Limb (tissue), 2 donors: ENCODE measurements around the gene ANO9.
"Not testable (repeated sequence)": the region's sequence is repeated elsewhere in the genome, so short reads cannot be mapped to it uniquely, and the experiment has no call there.

ENCODE experiments used
- DNase-seq, 2 donors: peaks; one replicate each; pipeline ENCODE4 v3.0.0-alpha.2; 2016; ENCODE audit errors: extremely low spot score in 2 of 2

Gene ANO9

DNA sequence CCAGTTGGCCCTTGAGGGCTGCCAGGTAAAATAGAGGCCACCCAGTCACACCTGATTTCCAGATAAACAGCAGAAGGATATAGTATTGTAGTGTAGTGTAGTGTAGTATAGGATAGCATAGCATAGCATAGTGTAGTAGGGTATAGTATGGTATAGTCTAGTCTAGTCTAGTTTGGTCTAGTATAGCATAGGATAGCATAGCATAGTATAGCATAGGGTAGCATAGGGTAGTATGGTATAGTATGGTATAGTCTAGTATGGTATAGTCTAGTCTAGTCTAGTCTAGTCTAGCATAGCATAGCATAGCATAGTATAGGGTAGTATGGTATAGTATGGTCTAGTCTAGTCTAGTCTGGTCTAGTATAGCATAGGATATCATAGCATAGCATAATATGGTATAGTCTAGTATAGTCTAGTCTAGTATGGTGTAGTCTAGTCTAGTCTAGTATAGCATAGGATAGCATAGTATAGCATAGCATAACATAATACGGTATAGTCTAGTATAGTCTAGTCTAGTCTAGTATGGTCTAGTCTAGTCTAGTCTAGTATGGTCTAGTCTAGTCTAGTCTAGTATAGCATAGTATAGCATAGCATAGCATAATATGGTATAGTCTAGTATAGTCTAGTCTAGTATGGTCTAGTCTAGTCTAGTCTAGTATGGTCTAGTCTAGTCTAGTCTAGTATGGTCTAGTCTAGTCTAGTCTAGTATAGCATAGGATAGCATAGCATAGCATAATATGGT lies 6.6 kb downstream of the ANO9 start:
- DNase-seq, result not testable (repeated sequence)

DNA sequence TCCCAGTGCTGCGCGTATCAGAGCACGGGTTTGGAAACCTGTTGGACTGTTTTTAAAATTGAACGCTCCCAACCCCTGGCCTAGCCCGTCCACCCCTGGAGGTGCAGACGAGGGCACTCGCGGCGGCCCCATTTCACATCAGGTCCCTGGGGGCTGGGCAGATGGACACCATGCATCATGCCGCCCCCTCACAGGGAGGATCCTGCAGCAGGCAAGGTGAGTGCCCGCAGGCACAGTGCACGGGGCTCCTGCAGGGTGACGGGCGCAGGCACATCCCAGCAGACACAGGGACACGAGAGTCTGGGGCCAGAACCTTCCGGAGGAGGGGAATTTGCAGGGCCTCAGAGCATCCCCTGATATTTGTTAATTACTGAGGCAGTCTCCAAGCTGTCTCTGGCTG lies 7.3 kb downstream of the ANO9 start:
- no peak for DNase-seq

DNA sequence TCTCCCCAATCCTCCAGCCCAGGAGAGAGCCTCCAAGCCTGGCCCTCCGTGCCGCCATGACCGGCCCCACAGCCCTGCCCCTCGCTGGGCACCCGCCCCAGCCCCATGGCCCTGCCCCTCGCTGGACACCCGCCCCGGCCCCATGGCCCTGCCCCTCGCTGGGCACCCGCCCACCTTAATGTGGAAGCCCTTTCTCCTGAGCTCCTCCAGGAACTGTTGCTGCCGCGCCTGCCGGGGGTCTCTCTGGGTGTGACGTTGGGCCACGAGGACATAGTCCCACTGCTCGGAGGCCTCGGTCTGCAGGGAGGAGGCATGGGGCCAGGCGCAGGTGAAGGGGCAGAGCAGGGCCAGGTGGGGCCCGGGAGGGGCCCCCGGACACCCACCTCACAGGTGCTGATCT lies 8.2 kb downstream of the ANO9 start:
- no peak for DNase-seq

DNA sequence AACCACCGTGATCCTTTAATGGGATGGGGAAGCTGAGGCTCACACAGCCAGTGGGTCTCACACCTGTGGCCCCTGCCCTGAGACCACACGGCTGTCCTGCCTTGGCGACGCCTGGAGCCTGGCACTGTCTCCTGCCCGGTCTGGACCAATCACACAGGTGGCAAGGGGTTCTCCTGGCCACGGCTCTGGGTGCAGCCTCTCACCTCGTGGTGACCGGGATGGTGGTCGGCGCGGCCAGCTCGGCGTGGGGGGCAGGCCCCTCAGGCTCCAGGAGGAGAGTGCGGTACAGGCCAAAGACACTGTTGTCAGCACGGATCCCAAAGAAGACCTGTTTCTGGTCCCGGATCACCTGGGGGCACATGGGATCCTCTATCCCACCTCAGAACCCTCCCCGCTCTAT lies 8.7 kb downstream of the ANO9 start:
- no peak for DNase-seq

DNA sequence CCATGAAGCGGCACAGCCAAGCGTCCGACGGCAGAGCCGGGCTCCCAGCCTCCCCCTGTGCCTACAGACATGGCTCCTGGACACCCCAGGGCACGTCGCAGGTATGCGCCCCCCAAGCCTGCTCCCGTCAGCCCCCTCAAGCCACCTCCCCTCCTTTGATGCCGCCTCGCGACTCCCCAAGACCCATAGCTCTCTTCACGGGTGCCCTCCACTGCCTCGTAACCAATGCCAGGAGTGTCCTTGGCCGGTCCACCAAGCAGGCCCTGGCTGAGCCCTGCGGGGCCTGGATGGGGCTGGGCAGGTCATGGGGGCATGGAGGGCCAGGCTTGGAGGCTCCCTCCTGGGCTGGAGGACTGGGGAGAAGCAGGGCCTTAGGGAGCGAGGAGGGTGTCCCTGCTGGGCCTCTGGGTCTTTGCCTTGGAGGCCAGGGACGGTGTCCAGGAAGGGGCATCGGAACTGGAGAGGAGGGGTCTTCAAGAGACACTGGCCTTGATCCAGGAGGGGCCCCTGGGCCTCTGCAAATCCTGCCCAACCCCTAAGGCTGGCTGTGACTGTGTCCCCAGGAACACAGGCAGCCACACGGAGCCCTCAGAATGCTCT lies 9.2 kb downstream of the ANO9 start:
- DNase-seq, result no peak

DNA sequence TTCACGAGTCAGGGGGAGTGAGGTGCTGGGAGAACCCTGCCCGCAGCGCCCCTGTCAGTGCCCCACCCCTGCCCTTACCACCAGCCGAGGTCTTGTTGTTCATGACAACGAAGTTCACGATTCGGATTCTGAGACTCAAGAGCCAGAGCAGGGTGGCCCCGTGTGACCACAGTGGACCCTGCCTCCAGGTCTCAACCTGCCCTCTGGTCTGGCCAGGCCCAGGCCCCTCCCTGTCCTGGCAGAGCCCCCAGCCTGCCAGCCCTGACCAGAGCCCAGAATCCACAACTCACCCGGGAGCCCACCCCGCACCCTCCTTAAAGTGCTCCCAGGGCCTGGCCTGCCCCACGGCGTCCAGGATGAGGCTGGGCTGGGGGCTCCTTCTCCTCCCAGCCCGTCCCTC lies 9.9 kb downstream of the ANO9 start:
- no peak for DNase-seq

DNA sequence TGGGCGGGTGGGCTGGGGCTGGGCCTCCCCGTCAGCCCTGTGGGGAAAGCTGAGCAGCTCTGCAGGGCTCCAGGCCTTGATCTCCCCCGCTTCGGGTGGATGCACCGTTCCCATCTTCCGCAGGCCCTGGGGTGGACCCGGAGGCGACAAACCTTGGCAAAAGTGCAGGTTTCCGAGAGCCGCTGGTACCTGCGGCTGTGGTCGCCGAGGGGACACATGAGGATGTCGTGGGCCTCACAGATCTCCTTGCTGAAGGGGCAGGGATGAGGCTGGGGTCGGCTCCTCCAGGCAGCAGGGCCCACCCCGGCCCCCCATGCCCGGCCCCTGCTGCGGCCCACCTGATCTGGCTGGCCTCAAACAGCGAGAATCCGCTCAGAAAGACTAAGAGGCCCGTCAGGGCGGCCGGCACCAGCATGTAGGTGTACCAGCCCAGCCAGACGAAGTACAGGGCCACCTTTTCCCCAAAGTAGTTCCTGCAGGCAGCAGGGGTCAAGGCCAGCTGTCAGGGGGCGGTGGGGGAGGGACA lies 11.8 kb downstream of the ANO9 start:
- DNase-seq, result no peak

DNA sequence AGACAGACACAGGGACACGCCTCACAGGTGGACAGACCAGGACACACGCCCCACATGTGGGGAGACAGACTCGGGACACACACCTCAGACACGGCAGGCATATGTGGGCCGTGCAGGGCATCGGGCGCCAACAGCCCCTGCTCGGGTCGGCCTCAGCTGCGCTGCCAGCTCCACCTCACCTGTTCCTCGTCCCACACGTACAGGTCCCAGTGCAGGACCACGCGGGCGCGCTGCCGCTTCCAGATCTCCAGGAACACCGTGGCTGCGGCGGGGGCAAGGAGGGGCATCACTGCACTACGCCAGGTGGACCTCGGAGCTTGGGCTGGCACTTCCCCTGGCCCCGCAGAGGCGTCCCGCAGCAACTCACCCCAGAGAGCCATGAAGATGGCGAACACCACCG lies 12.4 kb downstream of the ANO9 start:
- DNase-seq, result no peak

DNA sequence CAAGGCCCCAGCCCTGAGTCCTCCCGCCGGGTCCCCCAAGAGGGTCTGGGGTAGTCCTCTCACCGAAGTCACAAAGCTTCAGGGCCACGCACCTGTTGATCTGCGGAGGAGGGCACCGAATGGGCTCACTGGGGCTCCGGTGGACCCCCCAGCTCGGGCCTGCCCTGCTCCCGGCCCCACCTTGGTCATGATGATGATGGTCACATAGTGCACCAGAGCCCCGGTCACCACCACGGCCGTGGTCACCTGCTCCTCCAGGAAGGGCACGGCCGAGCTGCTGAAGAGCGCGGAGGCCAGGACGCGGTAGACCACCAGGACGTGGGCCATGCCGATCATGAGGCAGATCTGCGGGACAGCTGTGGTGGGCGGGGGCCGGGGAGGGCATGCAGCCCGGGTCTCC lies 13.5 kb downstream of the ANO9 start:
- no peak for DNase-seq

DNA sequence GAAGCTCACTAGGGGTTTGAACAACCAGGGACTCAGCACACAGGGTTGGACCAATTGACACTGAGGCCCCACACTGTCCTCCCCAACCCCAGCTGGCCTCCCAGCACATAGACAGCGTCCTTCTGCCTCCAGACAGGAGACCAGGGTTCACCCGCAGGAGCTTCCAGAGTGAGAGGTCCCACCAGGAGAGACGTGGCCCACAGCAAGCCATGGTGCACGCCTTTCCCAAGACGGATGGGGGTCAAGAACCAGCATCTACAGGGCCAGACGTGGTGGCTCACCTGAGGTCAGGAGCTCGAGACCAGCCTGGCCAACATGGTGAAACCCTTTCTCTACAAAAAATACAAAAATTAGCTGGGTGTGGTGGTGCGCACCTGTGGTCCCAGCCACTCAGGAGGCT lies 15.0 kb downstream of the ANO9 start:
- DNase-seq, result no peak

DNA sequence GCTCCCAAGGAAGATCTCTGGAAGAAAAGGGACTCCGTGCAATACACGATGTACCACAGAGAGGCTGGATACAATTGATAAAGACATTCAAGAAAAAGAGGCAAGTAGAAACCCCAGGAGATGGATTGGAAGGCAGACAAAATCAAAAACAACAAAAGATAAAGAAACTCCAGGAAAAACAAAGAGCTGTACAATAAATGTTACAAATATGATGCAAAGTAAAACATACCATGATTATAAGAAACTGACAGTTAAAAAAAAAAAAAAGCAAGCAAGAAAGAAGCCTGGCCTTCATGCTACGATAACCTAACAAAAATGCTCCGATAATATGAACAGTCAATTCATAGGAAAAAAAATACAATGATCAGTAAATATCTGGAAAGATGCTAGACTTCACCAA lies 16.5 kb downstream of the ANO9 start:
- DNase-seq, result no peak

DNA sequence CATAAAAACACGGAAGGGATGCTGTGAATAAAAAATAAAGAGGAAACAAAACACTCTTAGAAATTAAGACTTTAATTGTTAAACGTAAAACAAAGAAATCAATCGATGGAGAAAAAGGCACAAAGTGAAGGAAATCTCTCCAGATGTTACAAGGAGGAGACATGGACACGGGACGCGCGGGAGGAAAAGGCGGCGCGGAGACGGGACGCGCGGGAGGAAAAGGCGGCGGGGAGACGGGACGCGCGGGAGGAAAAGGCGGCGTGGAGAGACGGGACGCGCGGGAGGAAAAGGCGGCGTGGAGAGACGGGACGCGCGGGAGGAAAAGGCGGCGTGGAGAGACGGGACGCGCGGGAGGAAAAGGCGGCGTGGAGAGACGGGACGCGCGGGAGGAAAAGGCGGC lies 17.0 kb downstream of the ANO9 start:
- not testable (repeated sequence) for DNase-seq

DNA sequence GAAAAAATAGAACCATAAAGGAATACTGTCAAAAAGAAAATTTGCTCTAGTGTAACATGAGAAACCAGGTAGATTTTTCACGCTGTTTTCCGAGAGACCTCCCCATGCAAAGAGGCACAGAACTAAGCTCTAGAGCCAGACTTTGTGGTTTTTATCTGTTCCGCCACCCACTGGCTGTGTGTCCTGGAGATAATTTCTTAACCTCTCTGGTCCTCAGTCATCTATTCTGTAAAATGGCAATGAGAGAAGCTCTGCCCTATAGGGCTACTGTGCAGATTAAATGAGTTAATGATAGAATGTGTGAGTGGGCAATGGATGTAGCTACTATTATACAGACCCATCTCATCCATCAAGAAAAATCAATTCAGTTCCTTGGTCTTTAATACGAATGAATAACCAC lies 17.6 kb downstream of the ANO9 start:
- no peak for DNase-seq

DNA sequence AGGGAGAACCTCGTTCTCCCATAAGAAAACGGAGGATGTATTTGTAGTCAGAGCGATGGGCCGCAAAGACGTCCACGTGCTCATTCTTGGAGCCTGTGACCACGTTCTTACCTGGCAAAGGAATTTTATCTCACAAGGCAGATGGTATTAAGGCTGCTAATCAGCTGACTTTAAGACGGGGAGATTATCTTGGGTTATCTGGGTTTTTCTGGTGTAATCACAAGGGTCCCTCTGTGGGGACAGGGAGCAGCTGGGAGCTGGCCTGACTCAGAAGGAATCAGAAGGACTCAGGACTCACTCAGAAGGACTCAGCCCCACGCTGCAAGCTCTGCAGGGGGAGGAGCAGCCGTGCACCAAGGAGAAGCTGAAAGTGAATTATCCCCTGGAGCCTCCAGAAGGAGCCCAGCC lies 19.6 kb downstream of the ANO9 start:
- no peak for DNase-seq

DNA sequence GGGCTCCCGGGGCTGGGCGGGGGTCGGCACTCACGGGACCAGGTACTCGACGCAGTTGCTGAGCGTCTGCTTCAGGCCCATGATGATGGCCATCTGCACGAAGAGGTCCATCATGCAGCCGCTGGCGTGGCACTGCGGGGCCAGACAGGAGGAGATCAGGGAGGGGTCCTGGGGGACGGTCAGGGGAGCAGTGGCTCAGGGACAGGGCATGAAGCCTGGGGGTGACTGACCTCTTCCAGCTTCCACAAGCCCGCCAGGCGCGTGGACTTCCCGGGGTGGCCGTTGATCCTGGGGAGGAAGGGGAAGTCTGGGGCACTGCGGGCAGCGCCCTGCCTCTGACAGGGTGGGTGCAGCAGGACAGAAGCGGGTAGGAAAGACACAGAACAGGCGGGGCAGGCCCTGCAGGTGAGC lies 20.9 kb downstream of the ANO9 start:
- DNase-seq, result no peak

DNA sequence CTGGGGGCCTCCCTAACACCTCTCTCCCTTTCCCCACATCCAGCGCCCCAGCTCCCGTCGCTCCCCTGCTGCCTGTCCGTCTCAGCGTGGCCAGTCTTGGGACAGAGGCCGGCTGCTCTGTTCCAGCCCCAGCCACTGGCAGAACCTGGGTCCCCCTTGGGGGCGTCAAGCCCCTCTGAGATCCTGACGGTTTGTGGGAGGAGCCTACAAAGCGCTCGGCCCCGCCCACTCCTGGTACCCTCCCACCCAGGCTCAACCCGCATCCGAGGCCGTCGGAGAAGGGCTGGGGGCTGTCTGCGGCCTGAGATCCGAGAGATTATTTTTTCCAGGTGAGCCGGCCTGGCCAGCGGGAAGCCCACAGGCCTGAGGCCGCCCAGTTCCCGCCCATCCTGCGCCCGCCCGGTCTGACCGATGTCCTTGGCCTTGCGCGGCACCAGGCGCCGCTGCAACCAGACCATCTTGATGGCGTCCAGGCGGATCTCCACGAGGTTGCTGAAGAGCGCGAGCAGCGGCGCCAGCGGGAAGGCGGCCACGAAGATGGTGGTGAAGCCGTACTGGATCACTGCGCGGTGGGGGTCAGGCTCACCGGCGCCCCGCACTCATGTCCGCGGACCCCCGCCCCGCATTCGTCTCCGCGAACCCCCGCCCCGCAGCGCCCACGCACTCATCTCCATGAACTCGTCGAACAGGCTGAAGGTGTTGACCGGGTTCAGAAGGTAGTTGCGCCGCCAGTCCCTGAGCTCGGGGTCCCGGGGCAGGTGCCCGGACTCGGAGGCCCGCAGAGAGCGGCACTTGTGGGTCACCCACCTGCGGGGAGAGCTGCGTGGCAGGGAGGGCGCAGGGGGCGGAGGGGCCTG lies 21.5 kb downstream of the ANO9 start:
- DNase-seq, result no peak

DNA sequence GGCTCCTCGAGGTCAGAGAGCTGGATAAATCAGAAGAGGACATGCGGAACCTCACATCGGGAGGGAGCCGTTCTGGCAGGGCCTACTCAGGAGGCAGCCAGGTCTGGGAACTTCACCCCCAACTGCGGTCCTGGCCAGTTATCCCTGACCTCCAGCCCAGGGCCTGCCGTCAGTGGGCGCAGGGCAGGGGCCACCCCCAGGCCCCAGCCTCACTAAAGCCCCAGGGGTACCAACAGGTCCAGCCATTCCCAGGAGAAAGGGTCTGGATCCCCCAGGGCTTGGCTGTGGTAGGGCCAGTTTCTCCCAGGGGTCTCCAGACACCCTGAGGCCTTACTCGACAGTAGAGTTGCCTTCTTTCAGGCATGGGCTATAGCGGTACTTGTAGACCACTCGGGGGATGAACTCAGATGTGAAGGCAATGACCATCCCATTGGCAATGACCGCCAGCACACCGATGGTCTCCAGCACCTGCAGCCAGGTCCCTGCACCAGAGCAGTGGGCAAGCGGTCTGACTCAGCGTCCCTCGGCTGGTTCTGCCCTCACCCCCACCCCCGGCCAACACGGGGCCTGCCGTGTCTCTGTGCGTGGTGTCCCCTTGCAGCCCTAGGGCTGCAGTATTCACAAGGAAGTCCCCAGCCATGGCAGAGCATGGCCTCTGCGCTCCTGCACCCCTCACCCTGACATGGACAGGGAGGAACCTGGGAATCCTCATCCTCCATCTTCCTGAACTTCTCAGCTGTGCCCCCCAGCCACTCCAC lies 22.4 kb downstream of the ANO9 start:
- DNase-seq, result no peak

DNA sequence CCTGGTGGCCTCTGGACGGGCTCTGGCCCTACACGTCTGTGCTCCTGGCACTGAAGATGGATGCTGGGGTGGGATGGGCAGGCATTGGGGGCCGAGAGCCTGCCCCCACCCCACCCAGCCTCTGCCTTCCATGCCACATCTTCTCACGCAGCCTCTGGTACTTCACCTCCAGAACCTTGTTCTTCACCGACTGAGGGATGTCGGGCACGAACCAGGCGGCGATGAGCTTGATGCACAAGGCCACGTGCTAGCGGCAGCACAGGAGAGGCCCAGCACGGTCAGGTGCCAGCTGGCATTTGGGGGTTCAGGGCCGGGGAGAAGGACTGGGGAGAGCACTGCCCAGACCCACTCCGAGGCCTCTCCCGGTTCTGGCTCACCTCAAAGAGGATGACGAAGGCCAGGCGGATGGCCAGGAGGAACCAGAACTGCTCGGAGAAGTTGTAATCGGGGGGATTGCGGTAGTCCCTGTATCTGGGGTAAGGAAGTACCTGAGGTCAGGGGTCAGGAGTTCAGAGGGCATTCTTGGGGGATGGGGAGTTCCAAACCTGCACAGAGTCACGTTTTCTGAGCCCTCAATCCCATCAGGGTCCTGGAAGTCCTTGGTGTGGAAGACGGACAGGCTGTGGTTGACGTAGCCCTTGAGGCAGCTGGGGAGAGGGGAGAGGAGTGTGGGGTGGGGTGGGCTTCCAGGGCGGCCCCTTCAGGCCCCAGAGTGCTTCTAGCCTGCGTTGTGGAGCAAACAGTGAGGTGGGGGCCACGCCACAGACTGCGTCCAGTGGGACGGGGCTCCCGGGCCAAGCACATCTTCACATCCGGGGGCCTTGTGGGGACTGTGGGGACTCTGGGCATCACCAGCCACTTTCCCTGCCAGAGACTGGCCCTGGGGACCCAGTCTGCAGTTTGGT lies 23.2 kb downstream of the ANO9 start:
- DNase-seq, result no peak

DNA sequence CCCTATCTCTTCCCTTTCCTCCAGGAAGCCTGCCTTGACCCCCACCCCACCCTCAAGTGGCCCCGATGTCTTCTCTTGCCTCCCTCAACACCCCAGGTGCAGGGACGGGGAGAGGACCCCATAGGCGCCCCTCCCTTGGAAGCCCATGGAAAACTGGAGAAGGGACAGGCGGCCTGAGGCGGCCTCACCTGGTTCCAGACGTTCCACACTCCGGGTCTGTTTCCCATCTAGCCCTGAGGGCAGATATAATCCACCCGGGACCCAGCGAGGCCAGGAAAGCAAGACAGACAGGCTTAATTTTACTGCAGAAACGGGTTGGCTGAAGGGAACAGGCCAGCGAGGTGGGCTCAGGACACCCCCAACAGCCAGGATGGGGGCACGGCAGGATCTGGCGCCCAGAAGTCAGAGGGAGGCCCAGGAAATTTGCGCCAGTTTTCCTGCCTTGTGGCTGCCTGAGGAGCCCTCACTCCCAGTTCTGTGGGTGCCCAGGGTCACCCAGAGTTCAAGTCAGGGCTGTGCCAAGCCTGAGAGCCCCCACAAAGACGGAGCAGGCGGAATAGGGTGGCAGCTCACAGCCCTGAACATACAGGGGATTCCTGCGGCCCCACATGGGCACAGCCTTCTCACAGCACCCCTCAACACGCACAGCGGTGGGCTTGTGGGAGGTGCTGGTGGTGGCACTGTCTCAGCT lies 24.0 kb downstream of the ANO9 start:
- DNase-seq, result no peak
